ENCODE measurements around the gene IREB2. TPM values are rescaled to one million over a fixed set of nuclear protein-coding genes. Genes with fewer than 3 reads are reported as not detected.
"Not testable (repeated sequence)": the region's sequence is repeated elsewhere in the genome, so short reads cannot be mapped to it uniquely, and the experiment has no call there.

IREB2 gene
- total and polyA plus RNA-seq, 2 experiments from 2014 or later: 23.4 to 34.2 TPM

DNA sequence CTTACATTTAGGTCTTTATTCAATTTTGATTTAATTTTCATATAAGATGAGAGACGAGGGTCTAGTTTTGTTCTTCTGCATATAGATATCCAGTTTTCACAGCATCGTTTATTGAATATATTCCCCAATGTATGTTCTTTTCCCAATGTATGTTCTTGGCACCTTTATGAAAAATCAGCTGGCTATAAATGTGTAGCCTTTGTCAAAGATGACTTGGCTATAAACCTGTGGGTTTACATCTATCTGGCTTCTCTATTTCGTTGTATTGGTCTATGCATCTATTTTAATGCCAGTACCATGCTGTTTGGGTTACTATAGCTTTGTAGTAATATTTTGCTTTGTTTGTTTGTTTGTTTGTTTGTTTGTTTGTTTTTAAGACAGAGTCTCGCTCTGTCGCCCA is 11.7 kb upstream of the IREB2 start:
- H3K4me1 ChIP-seq (ENCODE audit: low read depth): no peaks in the 10 kb centered on the region
- H3K27ac ChIP-seq: no peak overlapping the region
- no peaks in the 10 kb centered on the region for H3K9me3 ChIP-seq (ENCODE audit: low read depth)
- no peaks in the 10 kb centered on the region for H3K27me3 ChIP-seq
- H3K36me3 ChIP-seq: no peaks in the 10 kb centered on the region
- TF ChIP-seq, protein P1, sequence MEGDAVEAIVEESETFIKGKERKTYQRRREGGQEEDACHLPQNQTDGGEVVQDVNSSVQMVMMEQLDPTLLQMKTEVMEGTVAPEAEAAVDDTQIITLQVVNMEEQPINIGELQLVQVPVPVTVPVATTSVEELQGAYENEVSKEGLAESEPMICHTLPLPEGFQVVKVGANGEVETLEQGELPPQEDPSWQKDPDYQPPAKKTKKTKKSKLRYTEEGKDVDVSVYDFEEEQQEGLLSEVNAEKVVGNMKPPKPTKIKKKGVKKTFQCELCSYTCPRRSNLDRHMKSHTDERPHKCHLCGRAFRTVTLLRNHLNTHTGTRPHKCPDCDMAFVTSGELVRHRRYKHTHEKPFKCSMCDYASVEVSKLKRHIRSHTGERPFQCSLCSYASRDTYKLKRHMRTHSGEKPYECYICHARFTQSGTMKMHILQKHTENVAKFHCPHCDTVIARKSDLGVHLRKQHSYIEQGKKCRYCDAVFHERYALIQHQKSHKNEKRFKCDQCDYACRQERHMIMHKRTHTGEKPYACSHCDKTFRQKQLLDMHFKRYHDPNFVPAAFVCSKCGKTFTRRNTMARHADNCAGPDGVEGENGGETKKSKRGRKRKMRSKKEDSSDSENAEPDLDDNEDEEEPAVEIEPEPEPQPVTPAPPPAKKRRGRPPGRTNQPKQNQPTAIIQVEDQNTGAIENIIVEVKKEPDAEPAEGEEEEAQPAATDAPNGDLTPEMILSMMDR (IDR thresholded peaks at IDR 0.05; ENCODE audit: low read depth, low read length): no peak
- H3K4me3 ChIP-seq: no peak overlapping the region
- DNase-seq (ENCODE audit: low read depth in 1 of 2, low spot score in 1 of 2): no peak

DNA sequence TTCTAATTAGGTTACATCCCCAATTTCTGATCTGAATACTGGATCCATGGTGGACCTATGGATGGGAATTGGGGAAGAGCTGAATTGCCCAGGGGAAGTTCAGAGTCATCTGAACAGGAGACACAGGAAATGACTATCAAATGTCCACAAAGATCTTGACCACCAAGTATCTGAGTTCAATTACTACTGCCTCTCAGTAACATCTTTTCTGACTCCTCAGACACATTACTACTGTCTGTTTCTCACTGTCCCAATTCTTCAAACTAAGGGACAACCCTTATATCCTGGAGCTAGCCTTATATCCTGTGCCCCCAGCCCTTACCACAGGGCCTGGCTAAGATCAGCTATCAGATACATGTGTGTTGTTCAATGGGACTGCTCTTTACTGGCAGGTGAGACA is 10.1 kb upstream of the IREB2 start:
- no peak for DNase-seq (ENCODE audit: low read depth in 1 of 2, low spot score in 1 of 2)
- TF ChIP-seq, protein P1 (IDR thresholded peaks at IDR 0.05; ENCODE audit: low read depth, low read length): no peak
- Histone ChIP-seq H3K27ac (no peak overlapping the region), H3K27me3 (peaks cover 3% of the 10 kb centered on the region), H3K36me3 (no peaks in the 10 kb centered on the region), H3K4me1 (ENCODE audit: low read depth) (no peaks in the 10 kb centered on the region), H3K4me3 (no peak overlapping the region), H3K9me3 (ENCODE audit: low read depth) (no peaks in the 10 kb centered on the region)

DNA sequence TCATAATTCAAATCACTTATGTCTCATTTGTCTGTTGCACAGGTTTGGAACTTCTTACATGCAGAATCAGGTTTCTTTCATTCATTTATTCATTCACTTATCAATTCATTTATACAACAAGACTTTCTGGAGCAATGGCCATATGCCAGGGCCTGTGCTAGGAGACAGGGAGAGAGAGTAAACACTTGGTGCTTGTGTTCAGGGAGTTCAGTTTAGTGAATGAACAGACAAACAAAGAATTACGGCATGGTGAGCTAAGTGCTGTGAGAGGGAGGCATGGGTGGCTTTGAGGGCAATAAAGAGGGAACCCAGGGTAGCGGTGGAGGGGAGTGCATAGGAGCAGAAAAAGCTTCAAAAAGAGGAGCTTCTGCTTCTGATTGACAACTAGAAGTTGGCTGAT is 8.5 kb upstream of the IREB2 start:
- Histone ChIP-seq H3K4me1 (ENCODE audit: low read depth) (no peaks in the 10 kb centered on the region), H3K4me3 (no peak overlapping the region), H3K27me3 (peaks cover 4% of the 10 kb centered on the region), H3K27ac (no peak overlapping the region), H3K36me3 (no peaks in the 10 kb centered on the region), H3K9me3 (ENCODE audit: low read depth) (no peaks in the 10 kb centered on the region)
- no peak for DNase-seq (ENCODE audit: low read depth in 1 of 2, low spot score in 1 of 2)
- TF ChIP-seq, protein P1 (IDR thresholded peaks at IDR 0.05; ENCODE audit: low read depth, low read length): no peak

DNA sequence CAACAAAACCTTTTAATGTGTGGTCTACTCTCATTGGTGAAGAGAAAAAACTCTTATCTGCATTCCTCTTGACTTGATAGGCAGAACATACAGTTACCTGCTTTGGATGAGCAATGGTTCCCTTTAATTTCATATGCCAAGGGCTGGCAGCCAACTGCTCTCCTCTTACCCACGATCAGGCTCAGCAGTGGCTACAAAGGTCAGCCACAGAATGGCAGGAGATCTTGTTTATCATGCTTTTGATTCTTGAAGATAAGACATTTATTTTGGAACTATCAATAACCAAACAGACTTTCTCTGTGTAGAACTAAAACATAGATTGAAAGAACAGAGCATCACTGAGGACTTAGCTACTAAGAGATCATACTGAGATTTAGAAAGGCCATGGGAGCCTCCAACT is 6.1 kb upstream of the IREB2 start:
- TF ChIP-seq, protein P1 (IDR thresholded peaks at IDR 0.05; ENCODE audit: low read depth, low read length): no peak
- no peak for DNase-seq (ENCODE audit: low read depth in 1 of 2, low spot score in 1 of 2)
- no peak overlapping the region for H3K4me3 ChIP-seq

DNA sequence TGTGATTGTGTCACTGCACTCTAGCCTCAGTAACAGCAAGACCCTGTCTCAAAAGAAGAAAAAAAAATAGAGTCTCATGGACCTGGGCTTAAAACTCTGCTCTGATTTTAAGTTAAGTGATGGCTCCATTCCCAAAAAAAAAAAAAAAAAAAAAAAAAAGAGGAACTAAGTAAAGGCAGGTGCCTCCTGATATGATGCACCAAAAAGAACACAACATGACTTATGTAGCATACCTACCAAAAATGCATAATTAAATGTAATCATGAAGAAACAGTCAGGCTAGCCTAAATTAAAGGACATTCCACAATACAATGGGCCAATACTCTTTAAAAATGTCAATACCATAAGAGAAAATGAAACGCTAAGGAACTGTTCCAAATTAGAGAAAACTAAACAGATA is 5.4 kb upstream of the IREB2 start:
- H3K27me3 ChIP-seq: peaks cover 4% of the 10 kb centered on the region
- H3K4me1 ChIP-seq (ENCODE audit: low read depth): no peaks in the 10 kb centered on the region
- TF ChIP-seq, protein P1 (IDR thresholded peaks at IDR 0.05; ENCODE audit: low read depth, low read length): no peak

More for the DNA sequence above, 6.1 kb upstream of the IREB2 start:
- Histone ChIP-seq H3K27ac (no peak overlapping the region), H3K4me1 (ENCODE audit: low read depth) (no peaks in the 10 kb centered on the region), H3K9me3 (ENCODE audit: low read depth) (no peaks in the 10 kb centered on the region), H3K36me3 (no peaks in the 10 kb centered on the region), H3K27me3 (peaks cover 4% of the 10 kb centered on the region)

DNA sequence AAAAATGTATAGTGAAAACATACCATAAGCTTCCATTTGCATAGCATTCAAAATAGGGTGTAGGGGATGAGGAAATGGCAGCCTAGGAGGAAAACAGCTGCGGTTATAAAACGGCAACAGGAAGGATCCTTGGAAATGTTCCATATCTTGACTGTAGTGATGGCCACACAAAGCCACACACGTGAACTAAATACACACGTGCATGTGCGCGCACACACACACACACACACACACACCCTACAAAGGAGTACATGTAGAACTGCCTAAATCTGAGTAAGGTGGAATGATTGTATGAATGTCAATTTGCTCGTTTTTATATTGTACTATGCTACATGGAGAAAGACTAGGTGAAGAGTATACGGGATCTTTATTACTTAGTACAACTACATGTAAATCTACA is 3.9 kb upstream of the IREB2 start:
- Histone ChIP-seq H3K4me1 (ENCODE audit: low read depth) (peaks cover 2% of the 10 kb centered on the region), H3K27ac (no peak overlapping the region), H3K4me3 (no peak overlapping the region), H3K9me3 (ENCODE audit: low read depth) (no peaks in the 10 kb centered on the region), H3K27me3 (peaks cover 4% of the 10 kb centered on the region), H3K36me3 (no peaks in the 10 kb centered on the region)
- DNase-seq (ENCODE audit: low read depth in 1 of 2, low spot score in 1 of 2): no peak
- TF ChIP-seq, protein P1 (IDR thresholded peaks at IDR 0.05; ENCODE audit: low read depth, low read length): no peak

More for the DNA sequence above, 5.4 kb upstream of the IREB2 start:
- Histone ChIP-seq H3K27ac (no peak overlapping the region), H3K9me3 (ENCODE audit: low read depth) (no peaks in the 10 kb centered on the region), H3K36me3 (no peaks in the 10 kb centered on the region), H3K4me3 (no peak overlapping the region)
- no peak for DNase-seq (ENCODE audit: low read depth in 1 of 2, low spot score in 1 of 2)

DNA sequence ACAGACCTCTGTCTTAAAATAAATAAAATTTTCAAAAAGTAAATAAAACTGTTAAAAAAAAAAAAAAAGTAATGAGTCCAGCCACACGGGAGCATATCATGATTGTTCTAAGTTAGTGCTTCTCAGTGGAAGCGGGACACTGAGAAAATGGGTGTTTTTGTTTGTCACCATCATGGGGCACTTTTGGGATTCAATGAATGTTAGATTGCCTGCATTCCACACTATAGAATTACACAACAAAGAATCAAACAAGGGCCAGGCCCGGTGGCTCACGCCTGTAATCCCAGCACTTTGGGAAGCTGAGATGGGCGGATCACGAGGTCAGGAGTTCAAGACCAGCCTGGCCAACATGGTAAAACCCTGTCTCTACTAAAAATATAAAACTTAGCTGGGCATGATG is 3.3 kb upstream of the IREB2 start:
- H3K27ac ChIP-seq: not testable (repeated sequence)

More for the DNA sequence above, 3.3 kb upstream of the IREB2 start:
- H3K4me3 ChIP-seq; DNase-seq (ENCODE audit: low read depth in 1 of 2, low spot score in 1 of 2); H3K36me3 ChIP-seq; H3K27me3 ChIP-seq; H3K4me1 ChIP-seq (ENCODE audit: low read depth); H3K9me3 ChIP-seq (ENCODE audit: low read depth): not testable (repeated sequence)
